H9 (cell line): ENCODE results near the gene PDLIM7. TPM values are rescaled to one million over a fixed set of nuclear protein-coding genes. Genes with fewer than 3 reads are reported as not detected.

Source experiments
- DNase-seq: peaks from one replicate; pipeline ENCODE4 v3.0.0-alpha.2; 2017
- H2AFZ ChIP-seq: one replicate; pipeline ENCODE4 v1.6.1; 2013; ENCODE audit warnings: mild to moderate bottlenecking, low read length, control low read depth, moderate library complexity
- H2AK5ac ChIP-seq: 2 replicates; pipeline ENCODE4 v1.6.1; 2013; ENCODE audit warnings: low read length, control low read depth, mixed read lengths; ENCODE audit not compliant: insufficient read length
- H2BK120ac ChIP-seq: one replicate; pipeline ENCODE4 v1.6.1; 2013; ENCODE audit warnings: low read depth, mild to moderate bottlenecking, low read length, control low read depth, inconsistent platforms; ENCODE audit not compliant: poor library complexity, severe bottlenecking
- H2BK12ac ChIP-seq: 2 replicates; pipeline ENCODE4 v1.6.1; 2013; ENCODE audit warnings: low read length, control low read depth, mixed read lengths, low read depth; ENCODE audit not compliant: insufficient read length
- H2BK15ac ChIP-seq: 2 replicates; pipeline ENCODE4 v1.6.1; 2013; ENCODE audit warnings: low read depth, low read length, control low read depth
- H2BK20ac ChIP-seq: one replicate; pipeline ENCODE4 v1.6.1; 2013; ENCODE audit warnings: low read depth, mild to moderate bottlenecking, low read length, control low read depth, inconsistent platforms; ENCODE audit not compliant: poor library complexity, severe bottlenecking
- H2BK5ac ChIP-seq: 2 replicates; pipeline ENCODE4 v1.6.1; 2013; ENCODE audit warnings: low read length, control low read depth, mixed read lengths; ENCODE audit not compliant: insufficient read length
- H3K14ac ChIP-seq: 2 replicates; pipeline ENCODE4 v1.6.1; 2013; ENCODE audit warnings: low read length, control low read depth; ENCODE audit not compliant: insufficient read depth
- H3K18ac ChIP-seq: 2 replicates; pipeline ENCODE4 v1.6.1; 2013; ENCODE audit warnings: low read depth, mild to moderate bottlenecking, mixed read lengths, low read length, control low read depth; ENCODE audit not compliant: insufficient read length
- H3K23ac ChIP-seq: 2 replicates; pipeline ENCODE4 v1.6.1; 2013; ENCODE audit warnings: low read length, control low read depth, mixed read lengths, low read depth; ENCODE audit not compliant: insufficient read length
- H3K23me2 ChIP-seq: 2 replicates; pipeline ENCODE4 v1.6.1; 2013; ENCODE audit warnings: low read depth, mild to moderate bottlenecking, mixed read lengths, low read length, control low read depth; ENCODE audit not compliant: insufficient read length, poor library complexity, severe bottlenecking
- H3K27ac ChIP-seq: 2 replicates; pipeline ENCODE4 v1.5.1; 2013; ENCODE audit warnings: low read length, control low read depth, mixed read lengths, low read depth; ENCODE audit not compliant: insufficient read length
- H3K27me3 ChIP-seq: 2 replicates; pipeline ENCODE4 v1.6.1; 2013; ENCODE audit warnings: low read length, control low read depth, inconsistent platforms; ENCODE audit not compliant: insufficient read depth
- H3K4ac ChIP-seq: 2 replicates; pipeline ENCODE4 v1.6.1; 2013; ENCODE audit warnings: low read depth, mild to moderate bottlenecking, control low read depth, inconsistent platforms, low read length, moderate library complexity
- H3K4me1 ChIP-seq: 2 replicates; pipeline ENCODE4 v1.6.1; 2013; ENCODE audit warnings: low read length, control low read depth, inconsistent platforms; ENCODE audit not compliant: insufficient read depth
- H3K4me2 ChIP-seq: 2 replicates; pipeline ENCODE4 v1.6.1; 2013; ENCODE audit warnings: low read length, control low read depth, mixed read lengths; ENCODE audit not compliant: insufficient read length, insufficient read depth
- H3K56ac ChIP-seq: 2 replicates; pipeline ENCODE4 v1.6.1; 2013; ENCODE audit warnings: low read depth, mild to moderate bottlenecking, mixed read lengths, low read length, control low read depth; ENCODE audit not compliant: insufficient read length
- H3K79me1 ChIP-seq: 2 replicates; pipeline ENCODE4 v1.6.1; 2013; ENCODE audit warnings: low read depth, mild to moderate bottlenecking, moderate library complexity, low read length, control low read depth, inconsistent platforms; ENCODE audit not compliant: insufficient read depth, poor library complexity, severe bottlenecking
- H3K79me2 ChIP-seq: 2 replicates; pipeline ENCODE4 v1.6.1; 2013; ENCODE audit warnings: low read length, control low read depth, inconsistent platforms; ENCODE audit not compliant: insufficient read depth
- H3K9ac ChIP-seq: 2 replicates; pipeline ENCODE4 v1.6.1; 2013; ENCODE audit warnings: low read length, control low read depth, mixed read lengths; ENCODE audit not compliant: insufficient read length; ENCODE audit errors: extremely low read depth
- H3K9me3 ChIP-seq: one replicate; pipeline ENCODE4 v1.6.1; 2013; ENCODE audit warnings: low read depth, low read length, inconsistent platforms; ENCODE audit not compliant: control insufficient read depth
- H3T11ph ChIP-seq: one replicate; pipeline ENCODE4 v1.6.1; 2013; ENCODE audit warnings: mild to moderate bottlenecking, low read length, control low read depth, inconsistent platforms
- H4K20me1 ChIP-seq: one replicate; pipeline ENCODE4 v1.6.1; 2013; ENCODE audit not compliant: control insufficient read depth, insufficient read length, insufficient read depth
- H4K5ac ChIP-seq: 2 replicates; pipeline ENCODE4 v1.6.1; 2013; ENCODE audit warnings: low read depth, mild to moderate bottlenecking, mixed read lengths, low read length, control low read depth; ENCODE audit not compliant: insufficient read length
- H4K8ac ChIP-seq: replicated peaks from 2 replicates; pipeline ENCODE4 v1.6.1; 2013; ENCODE audit warnings: low read length, control low read depth, mixed read lengths, low read depth; ENCODE audit not compliant: insufficient read length
- H4K91ac ChIP-seq: 2 replicates; pipeline ENCODE4 v1.6.1; 2013; ENCODE audit warnings: low read depth, mild to moderate bottlenecking, moderate library complexity, mixed read lengths, low read length, control low read depth; ENCODE audit not compliant: insufficient read length
- H3K27ac Mint-ChIP-seq, 3 experiments: 2 replicates in 2 of 3; 3 replicates in 1 of 3; pipeline ENCODE4 v1.8.0; 2020 to 2021; ENCODE audit warnings: mixed read lengths in 3 of 3, mild to moderate bottlenecking in 1 of 3, moderate library complexity in 1 of 3
- H3K27me3 Mint-ChIP-seq: 2 replicates; pipeline ENCODE4 v1.8.0; 2021; ENCODE audit warnings: low read depth, mild to moderate bottlenecking, moderate library complexity, mixed read lengths
- H3K36me3 Mint-ChIP-seq, 3 experiments: 2 replicates in 2 of 3; 3 replicates in 1 of 3; pipeline ENCODE4 v1.8.0; 2020 to 2021; ENCODE audit warnings: low read depth in 3 of 3, mixed read lengths in 3 of 3; ENCODE audit not compliant: insufficient read depth in 1 of 3
- H3K4me1 Mint-ChIP-seq, 2 experiments: 2 replicates each; pipeline ENCODE4 v1.8.0; 2020; ENCODE audit warnings: mixed read lengths in 2 of 2
- H3K4me3 Mint-ChIP-seq, 2 experiments: 2 replicates in 1 of 2; 3 replicates in 1 of 2; pipeline ENCODE4 v1.8.0; 2020 to 2021; ENCODE audit warnings: mild to moderate bottlenecking in 2 of 2, mixed read lengths in 2 of 2, moderate library complexity in 1 of 2
- H3K9me3 Mint-ChIP-seq, 2 experiments: 2 replicates in 1 of 2; 3 replicates in 1 of 2; pipeline ENCODE4 v1.8.0; 2020; ENCODE audit warnings: mild to moderate bottlenecking in 2 of 2, mixed read lengths in 2 of 2, moderate library complexity in 1 of 2
- WGBS: extraction: QIAGEN DNeasy Blood & Tissue Kit; methylation state at CpG from one replicate; pipeline ENCODE4 v1.1.7; 2013; ENCODE audit warnings: missing lambda C conversion rate, low lambda C conversion rate, mixed read lengths; ENCODE audit not compliant: insufficient read length; ENCODE audit errors: extremely low coverage; 5-methylcytosine and 5-hydroxymethylcytosine counted together
- total RNA-seq: library from RNA; stranded (reverse); gene quantifications from 2 replicates; pipeline ENCODE4 v1.2.1, GENCODE V29; 2021
- TF ChIP-seq, protein P1 (sequence below): fragments of 200-600 bp; sonication (generic); conservative IDR thresholded peaks from 3 replicates; pipeline ENCODE4 v1.8.0; 2021; ENCODE audit warnings: antibody characterized with exemption, mild to moderate bottlenecking

Gene PDLIM7
- total RNA-seq, 1 experiment from 2014 or later: 137 TPM

- Mint-ChIP-seq H3K9me3 (peaks cover 0 to 3% of the 10 kb centered on the region in 2 experiments; a peak in 1 of 5 replicates), H3K4me1 (peaks cover 27 to 37% of the 10 kb centered on the region in 2 experiments), H3K36me3 (peaks cover 24 to 56% (median 50%) of the 10 kb centered on the region in 3 experiments), H3K4me3 (no peak overlapping the region), H3K27me3 (peaks cover 9% of the 10 kb centered on the region), H3K27ac (peak overlapping the region in 1 of 3 experiments; percentile 19; a peak in 1 of 7 replicates)
- H2BK20ac ChIP-seq: no peak overlapping the region
- no peak overlapping the region for H2BK15ac ChIP-seq
- H4K8ac ChIP-seq: no peak overlapping the region
- H4K20me1 ChIP-seq: no peaks in the 10 kb centered on the region
- no peak overlapping the region for H2AK5ac ChIP-seq
- no peaks in the 10 kb centered on the region for H3K23me2 ChIP-seq
- H3K14ac ChIP-seq: no peak overlapping the region
- H3K23ac ChIP-seq: no peak overlapping the region
- H3K79me1 ChIP-seq: no peaks in the 10 kb centered on the region
- no peaks in the 10 kb centered on the region for H3K79me2 ChIP-seq
- no peak overlapping the region for H3K4me2 ChIP-seq
- no peak overlapping the region for H3K56ac ChIP-seq
- no peak overlapping the region for H4K91ac ChIP-seq
- H3T11ph ChIP-seq: no peak overlapping the region
- DNase-seq: peak; percentile 62
- no peak overlapping the region for H2BK120ac ChIP-seq
- no peak overlapping the region for H3K27ac ChIP-seq
- H3K4me1 ChIP-seq: no peaks in the 10 kb centered on the region; the same call in 1 of the 2 replicates
- TF ChIP-seq, protein P1, sequence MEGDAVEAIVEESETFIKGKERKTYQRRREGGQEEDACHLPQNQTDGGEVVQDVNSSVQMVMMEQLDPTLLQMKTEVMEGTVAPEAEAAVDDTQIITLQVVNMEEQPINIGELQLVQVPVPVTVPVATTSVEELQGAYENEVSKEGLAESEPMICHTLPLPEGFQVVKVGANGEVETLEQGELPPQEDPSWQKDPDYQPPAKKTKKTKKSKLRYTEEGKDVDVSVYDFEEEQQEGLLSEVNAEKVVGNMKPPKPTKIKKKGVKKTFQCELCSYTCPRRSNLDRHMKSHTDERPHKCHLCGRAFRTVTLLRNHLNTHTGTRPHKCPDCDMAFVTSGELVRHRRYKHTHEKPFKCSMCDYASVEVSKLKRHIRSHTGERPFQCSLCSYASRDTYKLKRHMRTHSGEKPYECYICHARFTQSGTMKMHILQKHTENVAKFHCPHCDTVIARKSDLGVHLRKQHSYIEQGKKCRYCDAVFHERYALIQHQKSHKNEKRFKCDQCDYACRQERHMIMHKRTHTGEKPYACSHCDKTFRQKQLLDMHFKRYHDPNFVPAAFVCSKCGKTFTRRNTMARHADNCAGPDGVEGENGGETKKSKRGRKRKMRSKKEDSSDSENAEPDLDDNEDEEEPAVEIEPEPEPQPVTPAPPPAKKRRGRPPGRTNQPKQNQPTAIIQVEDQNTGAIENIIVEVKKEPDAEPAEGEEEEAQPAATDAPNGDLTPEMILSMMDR: no peak
- no peaks in the 10 kb centered on the region for H3K9me3 ChIP-seq
- WGBS: no CpG with 5 or more reads among the region's 24 CpGs
- no peak overlapping the region for H3K9ac ChIP-seq
- H3K27me3 ChIP-seq: no peaks in the 10 kb centered on the region; the same call in 1 of the 2 replicates
- no peak overlapping the region for H4K5ac ChIP-seq
- H3K18ac ChIP-seq: no peak overlapping the region
- no peak overlapping the region for H2AFZ ChIP-seq
- H3K4ac ChIP-seq: no peak overlapping the region
- H2BK12ac ChIP-seq: no peak overlapping the region
- H2BK5ac ChIP-seq: no peak overlapping the region
Measured at GRCh38 chr5:177440211-177440989, 57.0 kb downstream of the PDLIM7 start.
